Fibroblast of skin of right biceps (primary cell): ENCODE data around the gene TNFSF8.

Source experiments
- DNase-seq: peaks from one replicate; pipeline ENCODE4 v3.0.0-alpha.2; 2013

Gene TNFSF8

GRCh38 chr9:114864471-114864870, 65.9 kb downstream of the TNFSF8 start:
- DNase-seq: no peak

- DNase-seq: no peak
Observed at GRCh38 chr9:114861922-114862605, 68.3 kb downstream of the TNFSF8 start.

GRCh38 chr9:114861273-114861672, 69.1 kb downstream of the TNFSF8 start:
- DNase-seq: no peak

DNA sequence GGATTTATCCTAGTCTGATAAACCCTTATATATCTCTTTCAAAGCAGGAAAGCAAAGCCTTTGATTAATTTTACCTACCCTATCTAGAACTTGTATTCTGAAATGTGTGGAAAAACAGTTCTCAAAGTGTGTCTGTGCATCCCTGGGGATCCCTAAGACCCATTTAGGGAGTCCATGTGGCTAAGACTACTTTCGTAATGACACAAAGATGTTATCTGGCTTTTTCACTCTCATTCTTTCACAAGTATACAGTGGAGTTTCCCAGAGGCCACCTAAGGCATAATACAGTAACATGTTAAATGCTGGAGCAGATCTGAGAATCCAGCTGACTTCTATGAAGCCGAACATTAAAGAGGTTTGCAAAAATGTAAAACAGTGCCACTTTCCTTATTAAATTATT, 70.2 kb downstream of the TNFSF8 start:
- DNase-seq: no peak

GRCh38 chr9:114856942-114857315, 73.5 kb downstream of the TNFSF8 start:
- DNase-seq: peak; percentile 60

GRCh38 chr9:114856215-114856941, 74.0 kb downstream of the TNFSF8 start:
- peak; percentile 94 for DNase-seq

DNA sequence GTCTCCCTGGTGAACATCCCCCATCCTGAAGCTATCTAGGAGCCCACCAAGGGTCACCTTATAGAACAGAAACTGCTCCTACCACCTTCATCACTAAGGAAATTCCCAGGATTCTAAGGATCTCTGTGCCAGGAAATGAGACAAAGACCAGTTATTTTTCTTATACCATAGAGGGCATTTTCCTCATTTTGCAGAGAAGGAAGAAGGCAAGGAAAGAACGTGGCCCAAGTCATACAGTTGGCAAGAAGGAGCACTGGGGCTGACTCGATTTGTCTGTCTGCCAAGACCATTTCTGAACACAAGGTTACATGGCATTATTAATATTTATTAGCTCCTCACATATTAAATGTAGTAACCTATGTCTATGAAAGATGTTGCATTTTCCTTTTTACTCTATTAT, 74.9 kb downstream of the TNFSF8 start:
- peak; percentile 47 for DNase-seq

- DNase-seq: no peak
Observed at GRCh38 chr9:114854736-114855355, 75.5 kb downstream of the TNFSF8 start.

DNA sequence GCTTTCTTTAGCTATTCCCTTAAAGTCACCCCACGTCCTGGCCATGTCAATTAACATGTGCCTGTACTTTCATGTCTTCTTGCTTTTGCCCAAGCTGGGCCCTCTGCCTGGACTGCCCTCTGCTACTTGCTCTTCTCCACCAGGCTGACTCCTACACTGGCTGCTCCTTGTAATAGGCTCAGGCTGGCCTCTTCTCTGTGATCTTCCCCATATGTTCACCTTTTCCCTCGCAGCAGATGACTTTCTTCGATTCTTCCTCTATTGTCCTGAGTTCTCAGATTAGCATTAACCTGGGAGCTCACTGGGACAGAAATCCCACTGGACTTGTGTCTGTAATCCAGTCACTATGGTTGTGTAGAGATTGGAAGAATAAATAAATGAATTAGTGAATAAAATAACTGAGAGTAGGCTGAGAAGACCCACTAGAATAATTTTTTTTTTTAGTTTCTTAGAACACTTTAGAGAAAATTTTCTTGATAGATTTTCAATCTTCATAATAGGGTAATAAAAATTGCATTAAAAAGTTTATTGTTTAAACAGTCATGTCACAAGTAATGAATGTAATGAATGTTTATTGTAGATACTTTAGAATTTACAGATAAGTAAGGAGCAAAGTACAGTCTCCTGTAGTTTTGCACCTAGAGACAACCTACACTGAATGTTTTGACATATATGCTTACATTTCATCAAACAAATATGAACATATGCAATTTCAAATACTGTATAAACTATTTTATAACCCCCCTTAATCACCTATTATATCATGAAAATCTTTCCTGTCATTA, 77.1 kb downstream of the TNFSF8 start:
- DNase-seq: no peak

- peak; percentile 90 for DNase-seq
Observed at GRCh38 chr9:114852050-114852594, 78.3 kb downstream of the TNFSF8 start.

DNA sequence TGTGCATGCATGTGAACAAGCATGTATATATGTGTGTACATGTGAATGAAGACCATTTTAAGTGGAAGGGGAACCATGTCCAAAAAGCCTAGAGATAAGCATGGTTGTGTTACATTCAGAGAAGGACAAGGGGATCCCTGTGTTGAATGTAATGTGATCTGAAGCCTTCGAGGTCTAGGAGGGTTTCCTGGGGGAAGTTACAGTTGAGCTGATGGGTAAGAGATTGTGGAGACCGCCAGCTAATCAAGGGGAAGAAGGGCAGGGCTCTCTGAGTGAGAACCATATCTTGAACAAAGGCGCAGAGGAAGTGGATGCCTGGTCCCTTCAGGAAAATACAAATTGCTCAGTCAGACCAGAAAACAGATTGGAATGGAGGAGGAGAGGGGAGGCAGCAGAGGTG, 79.1 kb downstream of the TNFSF8 start:
- DNase-seq: no peak
